ENCODE results near the gene USP24.

The USP24 gene

GRCh38 chr1:55150880-55151588 is 64.1 kb downstream of the USP24 start:
- H3K4me3 ChIP-seq (ENCODE audit: low read depth, low read length): no peak overlapping the region
- TF ChIP-seq CTCF (conservative IDR thresholded peaks at IDR 0.05; ENCODE audit: low read depth, low read length): no peak
- no peak for DNase-seq (ENCODE audit: low read depth)

GRCh38 chr1:55148676-55149075 is 66.5 kb downstream of the USP24 start:
- DNase-seq (ENCODE audit: low read depth): no peak
- TF ChIP-seq CTCF (conservative IDR thresholded peaks at IDR 0.05; ENCODE audit: low read depth, low read length): no peak
- no peak overlapping the region for H3K4me3 ChIP-seq (ENCODE audit: low read depth, low read length)

GRCh38 chr1:55147524-55147923 is 67.6 kb downstream of the USP24 start:
- no peak for TF ChIP-seq CTCF (conservative IDR thresholded peaks at IDR 0.05; ENCODE audit: low read depth, low read length)
- no peak overlapping the region for H3K4me3 ChIP-seq (ENCODE audit: low read depth, low read length)
- no peak for DNase-seq (ENCODE audit: low read depth)

GRCh38 chr1:55146781-55147180 is 68.4 kb downstream of the USP24 start:
- H3K4me3 ChIP-seq (ENCODE audit: low read depth, low read length): no peak overlapping the region
- no peak for TF ChIP-seq CTCF (conservative IDR thresholded peaks at IDR 0.05; ENCODE audit: low read depth, low read length)
- peak; percentile 62 for DNase-seq (ENCODE audit: low read depth)

GRCh38 chr1:55144886-55145285 is 70.3 kb downstream of the USP24 start:
- no peak for TF ChIP-seq CTCF (conservative IDR thresholded peaks at IDR 0.05; ENCODE audit: low read depth, low read length)
- no peak overlapping the region for H3K4me3 ChIP-seq (ENCODE audit: low read depth, low read length)
- DNase-seq (ENCODE audit: low read depth): no peak

GRCh38 chr1:55143684-55144083 is 71.5 kb downstream of the USP24 start:
- H3K4me3 ChIP-seq (ENCODE audit: low read depth, low read length): no peak overlapping the region
- DNase-seq (ENCODE audit: low read depth): no peak
- peak; percentile 31 for TF ChIP-seq CTCF (conservative IDR thresholded peaks at IDR 0.05; ENCODE audit: low read depth, low read length)

GRCh38 chr1:55141295-55141893 is 73.8 kb downstream of the USP24 start:
- H3K4me3 ChIP-seq (ENCODE audit: low read depth, low read length): no peak overlapping the region
- TF ChIP-seq CTCF (conservative IDR thresholded peaks at IDR 0.05; ENCODE audit: low read depth, low read length): no peak
- DNase-seq (ENCODE audit: low read depth): no peak
